ENCODE results near the gene PCDH15. TPM values are rescaled to one million over a fixed set of nuclear protein-coding genes. Genes with fewer than 3 reads are reported as not detected.

The PCDH15 gene
- total and polyA plus RNA-seq, 4 donors, result 0.03 to 16.9 (median 0.88) TPM

GRCh38 chr10:54650547-54650946 is 150.5 kb downstream of the PCDH15 start:
- Histone ChIP-seq H3K4me1 (ENCODE audit: control insufficient read depth in 5 of 5, insufficient read depth in 5 of 5, low read length in 5 of 5) (no peaks in the 10 kb centered on the region), H3K27me3 (ENCODE audit: control insufficient read depth in 3 of 3, insufficient read depth in 3 of 3, low read length in 2 of 3) (no peaks in the 10 kb centered on the region), H3K36me3 (ENCODE audit: control insufficient read depth in 4 of 4, insufficient read depth in 4 of 4, low read length in 4 of 4) (no peaks in the 10 kb centered on the region), H3K4me3 (no peak overlapping the region), H3K9ac (ENCODE audit: insufficient read depth in 1 of 2, low read length in 2 of 2) (no peak overlapping the region), H3K9me3 (ENCODE audit: control insufficient read depth in 4 of 4, insufficient read depth in 3 of 4, low read length in 3 of 4) (no peaks in the 10 kb centered on the region), H3K27ac (ENCODE audit: low read depth in 1 of 2, low read length in 1 of 2) (no peak overlapping the region)
- TF ChIP-seq CTCF (IDR thresholded peaks at IDR 0.05; ENCODE audit: control extremely low read depth, extremely low read depth), result no peak
- WGBS, 2 donors, result 85 to 86% methylated on average over 2 of the region's 2 CpGs
- DNase-seq (no peak), ATAC-seq (ENCODE audit: insufficient read depth, low FRiP score) (no peak)

- ATAC-seq (ENCODE audit: insufficient read depth, low FRiP score) (no peak), DNase-seq (no peak)
- Histone ChIP-seq H3K9me3 (ENCODE audit: control insufficient read depth in 4 of 4, insufficient read depth in 3 of 4, low read length in 3 of 4) (peaks cover 0 to 1% (median 0%) of the 10 kb centered on the region in 4 donors), H3K27ac (ENCODE audit: low read depth in 1 of 2, low read length in 1 of 2) (no peak overlapping the region), H3K36me3 (ENCODE audit: control insufficient read depth in 4 of 4, insufficient read depth in 4 of 4, low read length in 4 of 4) (no peaks in the 10 kb centered on the region), H3K27me3 (ENCODE audit: control insufficient read depth in 3 of 3, insufficient read depth in 3 of 3, low read length in 2 of 3) (no peaks in the 10 kb centered on the region), H3K9ac (ENCODE audit: insufficient read depth in 1 of 2, low read length in 2 of 2) (no peak overlapping the region), H3K4me1 (ENCODE audit: control insufficient read depth in 5 of 5, insufficient read depth in 5 of 5, low read length in 5 of 5) (no peaks in the 10 kb centered on the region), H3K4me3 (no peak overlapping the region)
- 20 to 34% methylated on average over 3 of the region's 3 CpGs for WGBS, 2 donors
- no peak for TF ChIP-seq CTCF (IDR thresholded peaks at IDR 0.05; ENCODE audit: control extremely low read depth, extremely low read depth)
Observed at GRCh38 chr10:54622017-54622416, 179.0 kb downstream of the PCDH15 start.

- ATAC-seq (ENCODE audit: insufficient read depth, low FRiP score), result no peak
- no peaks in the 10 kb centered on the region for H3K4me1 ChIP-seq (ENCODE audit: control insufficient read depth in 5 of 5, insufficient read depth in 5 of 5, low read length in 5 of 5)
- 57 to 96% methylated on average over 2 of the region's 2 CpGs for WGBS, 2 donors
- no peak overlapping the region for H3K4me3 ChIP-seq
- H3K9ac ChIP-seq (ENCODE audit: insufficient read depth in 1 of 2, low read length in 2 of 2), result no peak overlapping the region
- no peak for TF ChIP-seq CTCF (IDR thresholded peaks at IDR 0.05; ENCODE audit: control extremely low read depth, extremely low read depth)
- H3K9me3 ChIP-seq (ENCODE audit: control insufficient read depth in 4 of 4, insufficient read depth in 3 of 4, low read length in 3 of 4), result no peaks in the 10 kb centered on the region
- DNase-seq, result no peak
- no peaks in the 10 kb centered on the region for H3K27me3 ChIP-seq (ENCODE audit: control insufficient read depth in 3 of 3, insufficient read depth in 3 of 3, low read length in 2 of 3)
- no peak overlapping the region for H3K27ac ChIP-seq (ENCODE audit: low read depth in 1 of 2, low read length in 1 of 2)
- no peaks in the 10 kb centered on the region for H3K36me3 ChIP-seq (ENCODE audit: control insufficient read depth in 4 of 4, insufficient read depth in 4 of 4, low read length in 4 of 4)
Observed at GRCh38 chr10:54620352-54620751, 180.7 kb downstream of the PCDH15 start.

GRCh38 chr10:54614072-54614471 is 187.0 kb downstream of the PCDH15 start:
- TF ChIP-seq CTCF (IDR thresholded peaks at IDR 0.05; ENCODE audit: control extremely low read depth, extremely low read depth), result no peak
- Histone ChIP-seq H3K4me3 (no peak overlapping the region), H3K27ac (ENCODE audit: low read depth in 1 of 2, low read length in 1 of 2) (no peak overlapping the region), H3K36me3 (ENCODE audit: control insufficient read depth in 4 of 4, insufficient read depth in 4 of 4, low read length in 4 of 4) (no peaks in the 10 kb centered on the region), H3K9ac (ENCODE audit: insufficient read depth in 1 of 2, low read length in 2 of 2) (no peak overlapping the region), H3K9me3 (ENCODE audit: control insufficient read depth in 4 of 4, insufficient read depth in 3 of 4, low read length in 3 of 4) (no peaks in the 10 kb centered on the region), H3K4me1 (ENCODE audit: control insufficient read depth in 5 of 5, insufficient read depth in 5 of 5, low read length in 5 of 5) (peaks cover 0 to 4% (median 0%) of the 10 kb centered on the region in 5 donors), H3K27me3 (ENCODE audit: control insufficient read depth in 3 of 3, insufficient read depth in 3 of 3, low read length in 2 of 3) (no peaks in the 10 kb centered on the region)
- ATAC-seq (ENCODE audit: insufficient read depth, low FRiP score), result no peak
- peak; percentile 17 to 94 (median 84) for DNase-seq
- WGBS, 2 donors, result 22 to 39% methylated on average over 1 of the region's 1 CpG

Measured in lung (tissue), 12 donors.